Calu3 (cell line): Measurements from ENCODE around the gene TNNT1. TPM values are rescaled to one million over a fixed set of nuclear protein-coding genes. Genes with fewer than 3 reads are reported as not detected.

ENCODE experiments used
- BruUV-seq: library from RNA; stranded (reverse); fragments of 400-500 nt; replicated peaks from 2 replicates; lab custom pipeline; 2021; lab: Mats Ljungman, UMichigan
- CTCF ChIA-PET: fragments of 300-600 bp; sonication (Branson Sonifier 250); formaldehyde crosslinking; loops from one replicate; lab custom pipeline; 2022; ENCODE audit warnings: antibody characterized with exemption; lab: Charles Lee
- DNase-seq: peaks from one replicate; pipeline ENCODE4 v3.0.0; 2022
- H3K27ac Mint-ChIP-seq: one replicate; pipeline ENCODE4 v1.8.0; 2022; ENCODE audit warnings: mixed read lengths; ENCODE audit not compliant: unreplicated experiment
- H3K27me3 Mint-ChIP-seq: one replicate; pipeline ENCODE4 v1.8.0; 2022; ENCODE audit warnings: mixed read lengths; ENCODE audit not compliant: unreplicated experiment
- H3K36me3 Mint-ChIP-seq: one replicate; pipeline ENCODE4 v1.8.0; 2022; ENCODE audit warnings: mild to moderate bottlenecking, moderate library complexity, mixed read lengths; ENCODE audit not compliant: insufficient read depth, unreplicated experiment
- H3K4me1 Mint-ChIP-seq: one replicate; pipeline ENCODE4 v1.8.0; 2022; ENCODE audit warnings: mild to moderate bottlenecking, low read depth, mixed read lengths; ENCODE audit not compliant: unreplicated experiment
- H3K4me3 Mint-ChIP-seq: one replicate; pipeline ENCODE4 v1.8.0; 2022; ENCODE audit warnings: mild to moderate bottlenecking, low read depth, moderate library complexity, mixed read lengths; ENCODE audit not compliant: unreplicated experiment
- H3K9me3 Mint-ChIP-seq: one replicate; pipeline ENCODE4 v1.8.0; 2022; ENCODE audit warnings: low read depth, mixed read lengths; ENCODE audit not compliant: unreplicated experiment
- CTCF ChIP-seq: fragments of 200-600 bp; IDR thresholded peaks from one replicate; pipeline ENCODE4 v1.8.0; 2022; ENCODE audit warnings: antibody characterized with exemption; ENCODE audit not compliant: unreplicated experiment
- intact Hi-C: fragments of 100-400 bp; cut with micrococcal nuclease; formaldehyde crosslinking; loops from one replicate; pipeline ENCODE4 v1.10.0; 2022; ENCODE audit not compliant: unreplicated experiment
- total RNA-seq: library from RNA; stranded (reverse); gene quantifications from 2 replicates; pipeline ENCODE4 v1.2.3, GENCODE V29; 2022

TNNT1 gene
- total RNA-seq, 1 experiment from 2014 or later = 48.8 TPM

DNA sequence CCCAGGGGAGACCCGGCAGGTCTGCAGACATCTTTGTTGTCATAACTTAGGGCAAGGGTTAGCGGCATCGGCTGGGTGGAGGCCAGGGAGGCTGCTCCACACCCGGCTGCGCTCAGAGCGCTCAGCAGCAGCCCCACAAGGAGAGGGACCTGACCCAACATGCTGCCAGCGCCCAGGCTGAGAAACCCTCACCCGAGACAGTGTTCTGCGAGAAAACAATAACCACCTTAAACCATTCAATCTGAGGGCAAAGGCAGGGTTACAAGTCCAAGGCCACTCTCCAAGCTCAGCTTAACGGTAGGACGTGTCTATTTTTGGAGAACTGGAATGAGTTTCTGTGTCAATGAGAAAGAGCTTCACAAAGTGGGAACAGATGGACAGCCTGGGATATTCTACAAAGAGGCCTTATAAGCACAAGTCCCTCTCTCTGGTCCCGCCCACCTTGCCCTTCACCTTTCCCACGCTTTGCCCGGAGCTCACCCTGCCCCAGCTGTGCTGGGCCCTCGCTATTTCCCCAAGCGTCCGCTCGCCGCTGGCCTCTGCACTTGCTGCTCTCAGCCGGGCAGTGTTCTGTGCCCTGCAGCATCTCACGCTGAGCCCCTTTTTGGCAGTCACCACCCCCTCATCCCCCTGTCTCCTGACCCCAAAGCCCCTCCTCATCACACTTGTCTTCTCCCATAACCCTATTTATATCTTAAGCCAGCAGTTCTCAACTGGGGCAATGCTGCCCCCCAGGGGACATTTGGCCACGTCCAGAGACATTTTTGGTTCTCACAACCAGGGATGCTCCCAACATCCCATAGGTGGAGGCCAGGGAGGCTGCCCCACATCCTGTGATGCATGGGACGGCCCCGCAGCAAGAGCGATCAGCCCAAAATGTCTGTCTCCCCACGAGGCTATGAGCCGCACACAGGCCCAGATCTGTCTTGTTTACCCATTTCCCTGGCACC lies 49.2 kb downstream of the TNNT1 start:
- no peak overlapping the region for H3K4me3 Mint-ChIP-seq
- CTCF ChIA-PET = no interaction called here
- H3K4me1 Mint-ChIP-seq = no peaks in the 10 kb centered on the region
- BruUV-seq = no TSS peak
- H3K27me3 Mint-ChIP-seq = no peaks in the 10 kb centered on the region
- peak; percentile 54 for DNase-seq
- intact Hi-C loops = no loop called here
- no peak overlapping the region for H3K27ac Mint-ChIP-seq
- no peak for TF ChIP-seq CTCF
- H3K9me3 Mint-ChIP-seq = no peaks in the 10 kb centered on the region
- peaks cover 41% of the 10 kb centered on the region for H3K36me3 Mint-ChIP-seq

GRCh38 chr19:55098716-55099556 lies 50.1 kb downstream of the TNNT1 start:
- Mint-ChIP-seq H3K4me1 (no peaks in the 10 kb centered on the region), H3K27ac (no peak overlapping the region), H3K36me3 (peaks cover 45% of the 10 kb centered on the region), H3K4me3 (no peak overlapping the region), H3K27me3 (no peaks in the 10 kb centered on the region), H3K9me3 (no peaks in the 10 kb centered on the region)
- no peak for TF ChIP-seq CTCF
- intact Hi-C loops = no loop called here
- CTCF ChIA-PET = no interaction called here
- DNase-seq = no peak
- BruUV-seq = no TSS peak

DNA sequence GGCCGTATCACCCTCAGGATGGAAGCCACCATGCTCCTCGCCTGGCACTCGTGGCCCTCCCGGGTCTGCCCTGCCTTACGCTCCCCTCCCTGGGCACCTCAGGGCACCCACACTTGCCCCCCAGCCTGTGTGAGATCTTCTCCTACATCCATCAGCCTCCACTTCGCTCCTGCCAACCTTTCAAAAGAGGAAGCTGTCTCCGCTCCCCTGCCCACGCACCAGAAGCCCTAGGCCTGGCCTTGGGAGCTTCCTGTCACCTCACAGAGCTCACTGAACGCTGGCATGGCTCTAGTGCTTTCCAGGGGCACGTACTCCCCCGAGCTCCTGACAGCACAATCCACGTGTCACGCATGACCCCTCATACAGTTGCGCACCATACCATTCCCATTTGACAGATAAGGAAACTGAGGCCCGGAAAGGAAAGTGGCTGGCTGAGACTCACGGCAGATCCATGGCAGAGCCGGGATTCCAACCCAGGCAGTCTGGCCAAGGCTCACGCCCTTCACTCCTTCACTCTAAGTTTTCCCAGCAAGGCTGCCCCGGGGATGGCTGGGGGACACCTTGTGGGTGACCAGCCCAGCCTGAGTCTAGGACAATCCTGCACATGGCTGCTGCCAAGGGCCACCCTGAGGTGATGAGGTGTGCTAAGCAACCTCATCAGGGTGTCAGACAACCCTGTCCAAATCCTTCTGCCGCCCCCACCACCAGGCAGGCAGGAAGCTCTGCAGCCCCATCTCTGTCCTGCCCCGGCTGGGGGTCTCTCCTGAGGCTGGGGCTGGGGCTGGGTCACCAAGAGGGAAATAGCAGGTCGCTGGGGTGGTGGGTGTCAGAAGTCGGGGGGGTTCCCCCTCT lies 50.9 kb downstream of the TNNT1 start:
- TF ChIP-seq CTCF = no peak
- Mint-ChIP-seq H3K4me1 (no peaks in the 10 kb centered on the region), H3K36me3 (peaks cover 39% of the 10 kb centered on the region), H3K27me3 (no peaks in the 10 kb centered on the region), H3K4me3 (no peak overlapping the region), H3K9me3 (no peaks in the 10 kb centered on the region), H3K27ac (peak overlapping the region; percentile 50)
- BruUV-seq = no TSS peak
- CTCF ChIA-PET = no interaction called here
- intact Hi-C loops = no loop called here
- DNase-seq = no peak
